Measurements from ENCODE around the gene C14orf93.

DNA sequence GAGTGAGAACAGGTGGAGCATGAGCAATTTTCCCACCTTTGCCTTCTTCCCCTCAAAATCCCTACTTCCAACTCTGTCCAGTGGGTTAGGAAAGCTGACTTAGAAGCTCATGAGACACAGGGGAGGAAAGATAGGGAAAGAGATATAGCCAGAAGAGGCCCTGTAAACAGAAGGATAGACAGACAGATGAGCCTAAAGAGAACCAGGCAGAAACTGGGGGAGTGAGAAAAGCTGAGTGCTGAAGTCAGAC lies 32.6 kb downstream of the C14orf93 start:
- TF ChIP-seq, protein P1, sequence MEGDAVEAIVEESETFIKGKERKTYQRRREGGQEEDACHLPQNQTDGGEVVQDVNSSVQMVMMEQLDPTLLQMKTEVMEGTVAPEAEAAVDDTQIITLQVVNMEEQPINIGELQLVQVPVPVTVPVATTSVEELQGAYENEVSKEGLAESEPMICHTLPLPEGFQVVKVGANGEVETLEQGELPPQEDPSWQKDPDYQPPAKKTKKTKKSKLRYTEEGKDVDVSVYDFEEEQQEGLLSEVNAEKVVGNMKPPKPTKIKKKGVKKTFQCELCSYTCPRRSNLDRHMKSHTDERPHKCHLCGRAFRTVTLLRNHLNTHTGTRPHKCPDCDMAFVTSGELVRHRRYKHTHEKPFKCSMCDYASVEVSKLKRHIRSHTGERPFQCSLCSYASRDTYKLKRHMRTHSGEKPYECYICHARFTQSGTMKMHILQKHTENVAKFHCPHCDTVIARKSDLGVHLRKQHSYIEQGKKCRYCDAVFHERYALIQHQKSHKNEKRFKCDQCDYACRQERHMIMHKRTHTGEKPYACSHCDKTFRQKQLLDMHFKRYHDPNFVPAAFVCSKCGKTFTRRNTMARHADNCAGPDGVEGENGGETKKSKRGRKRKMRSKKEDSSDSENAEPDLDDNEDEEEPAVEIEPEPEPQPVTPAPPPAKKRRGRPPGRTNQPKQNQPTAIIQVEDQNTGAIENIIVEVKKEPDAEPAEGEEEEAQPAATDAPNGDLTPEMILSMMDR (conservative IDR thresholded peaks at IDR 0.05; ENCODE audit: low read depth, low read length) = no peak
- TF ChIP-seq EZH2 (IDR thresholded peaks at IDR 0.05; ENCODE audit: borderline replicate concordance, low read depth, low read length, poor library complexity, severe bottlenecking) = no peak
